HepG2 (cell line): Measurements from ENCODE around the gene EPHA3. TPM values are rescaled to one million over a fixed set of nuclear protein-coding genes. Genes with fewer than 3 reads are reported as not detected.

ENCODE experiments used
- ATAC-seq: fragments of 200-7000 bp; cut with Tn5 transposase; 3 replicates; pipeline ENCODE4 v1.9.1; 2020; ENCODE audit warnings: mild to moderate bottlenecking, moderate library complexity
- BruUV-seq: library from RNA; stranded (reverse); fragments of 400-500 nt; replicated peaks from 2 replicates; lab custom pipeline; 2021; lab: Mats Ljungman, UMichigan
- CTCF ChIA-PET: fragments of 300-600 bp; formaldehyde crosslinking; extraction: SDS; loops from one replicate; lab custom pipeline; 2021; ENCODE audit warnings: low total read pairs, inconsistent platforms, low intra/inter-chr PET ratio; lab: Yijun Ruan, JAX
- POLR2A ChIA-PET: fragments of 350-600 bp; sonication (Branson Sonifier 250); formaldehyde crosslinking; loops from one replicate; lab custom pipeline; 2020; ENCODE audit warnings: antibody characterized with exemption, inconsistent platforms; lab: Yijun Ruan, JAX
- DNase-seq: peaks from one replicate; pipeline ENCODE4 v3.0.0-alpha.2; 2015; ENCODE audit warnings: low spot score
- FAIRE-seq: peaks from 3 replicates; lab custom pipeline; 2011; peaks lifted over from hg19 to GRCh38; lab: Jason Lieb, UNC
- H2AFZ ChIP-seq: one replicate; pipeline ENCODE4 v1.6.1; 2011; ENCODE audit warnings: low read length, inconsistent platforms
- H3K27ac ChIP-seq: fragments of 300-600 bp; 3 replicates; pipeline ENCODE4 v1.8.0; 2011; ENCODE audit warnings: mixed run types, mild to moderate bottlenecking, mixed read lengths, low read length, inconsistent platforms; ENCODE audit not compliant: insufficient read depth; ENCODE audit errors: extremely low read length
- H3K27me3 ChIP-seq, 2 experiments: fragments of 200-600 bp in 1 of 2; 2 replicates in 1 of 2; 3 replicates in 1 of 2; pipeline versions ENCODE4 v1.6.0 to v1.8.0; 2011; ENCODE audit warnings: low read length in 2 of 2, mild to moderate bottlenecking in 2 of 2, moderate library complexity in 2 of 2, inconsistent platforms in 1 of 2; ENCODE audit not compliant: insufficient read depth in 2 of 2, control insufficient read depth in 1 of 2
- H3K36me3 ChIP-seq, 2 experiments: fragments of 200-600 bp in 1 of 2; replicated peaks in 1 of 2; 2 replicates in 1 of 2; 3 replicates in 1 of 2; pipeline versions ENCODE4 v1.5.1 to v1.8.0; 2011; ENCODE audit warnings: low read length in 2 of 2, inconsistent platforms in 1 of 2; ENCODE audit not compliant: insufficient read depth in 2 of 2, control insufficient read depth in 1 of 2
- H3K4me1 ChIP-seq: 2 replicates; pipeline ENCODE4 v1.5.1; 2012; ENCODE audit warnings: low read length, inconsistent platforms; ENCODE audit not compliant: insufficient read depth
- H3K4me2 ChIP-seq: 2 replicates; pipeline ENCODE4 v1.6.0; 2011; ENCODE audit warnings: low read depth, low read length, inconsistent platforms
- H3K4me3 ChIP-seq, 3 experiments: fragments of 200-600 bp in 1 of 3; sonication (generic), shearing (Covaris generic) in 1 of 3; replicated peaks in 1 of 3; 2 replicates each; pipeline ENCODE4 v1.5.1; 2011 to 2016; ENCODE audit warnings: low read length in 3 of 3, inconsistent platforms in 2 of 3, low read depth in 2 of 3, mild to moderate bottlenecking in 2 of 3, control low read depth in 1 of 3, mixed read lengths in 1 of 3; ENCODE audit not compliant: insufficient read depth in 1 of 3
- H3K79me2 ChIP-seq: one replicate; pipeline ENCODE4 v1.6.1; 2011; ENCODE audit warnings: low read length, inconsistent platforms; ENCODE audit not compliant: insufficient read depth
- H3K9ac ChIP-seq: 2 replicates; pipeline ENCODE4 v1.6.0; 2011; ENCODE audit warnings: mild to moderate bottlenecking, low read depth, low read length, inconsistent platforms; ENCODE audit not compliant: insufficient read depth
- H3K9me3 ChIP-seq: 2 replicates; pipeline ENCODE4 v1.5.1; 2012; ENCODE audit warnings: mild to moderate bottlenecking, low read length
- H4K20me1 ChIP-seq: 2 replicates; pipeline ENCODE4 v1.6.0; 2011; ENCODE audit warnings: inconsistent platforms, mild to moderate bottlenecking, low read length, moderate library complexity; ENCODE audit not compliant: insufficient read depth
- BRF2 ChIP-seq: sonication (generic); formaldehyde crosslinking; IDR thresholded peaks from 2 replicates; pipeline ENCODE4 v1.8.1; 2022; ENCODE audit warnings: mild to moderate bottlenecking, missing genetic modification reagents
- CBX5 ChIP-seq: sonication (generic); formaldehyde crosslinking; IDR thresholded peaks from 2 replicates; pipeline ENCODE4 v1.4.0; 2020; ENCODE audit warnings: missing genetic modification reagents, borderline replicate concordance
- HNF4G ChIP-seq, 2 experiments: sonication (generic) in 1 of 2; formaldehyde crosslinking in 1 of 2; IDR thresholded peaks; 2 replicates each; pipeline versions ENCODE4 v1.4.0 to v1.6.1; 2011 to 2020; ENCODE audit warnings: borderline replicate concordance in 2 of 2, low read depth in 2 of 2, mild to moderate bottlenecking in 2 of 2, low read length in 1 of 2, missing genetic modification reagents in 1 of 2, moderate library complexity in 1 of 2
- MLLT10 ChIP-seq: sonication (generic); formaldehyde crosslinking; IDR thresholded peaks from 2 replicates; pipeline ENCODE4 v1.4.0; 2020; ENCODE audit warnings: missing genetic modification reagents
- NFE2L1 ChIP-seq: sonication (generic); formaldehyde crosslinking; IDR thresholded peaks from 2 replicates; pipeline ENCODE4 v1.4.0; 2020; ENCODE audit warnings: missing genetic modification reagents, mild to moderate bottlenecking, borderline replicate concordance
- NFE2L2 ChIP-seq: fragments of 150-350 bp; IDR thresholded peaks from 2 replicates; pipeline ENCODE4 v1.6.1; 2014; ENCODE audit warnings: low read length
- ZNF225 ChIP-seq: sonication (generic); formaldehyde crosslinking; IDR thresholded peaks from 2 replicates; pipeline ENCODE4 v1.4.0; 2020; ENCODE audit warnings: mild to moderate bottlenecking, missing genetic modification reagents
- ZNF331 ChIP-seq: sonication (generic); formaldehyde crosslinking; IDR thresholded peaks from 2 replicates; pipeline ENCODE4 v1.4.0; 2020; ENCODE audit warnings: missing genetic modification reagents
- ZNF333 ChIP-seq: sonication (generic); formaldehyde crosslinking; IDR thresholded peaks from 2 replicates; pipeline ENCODE4 v1.4.0; 2020; ENCODE audit warnings: mild to moderate bottlenecking, missing genetic modification reagents, borderline replicate concordance
- ZNF460 ChIP-seq: sonication (generic); formaldehyde crosslinking; IDR thresholded peaks from 2 replicates; pipeline ENCODE4 v1.5.1; 2020; ENCODE audit warnings: missing genetic modification reagents, mild to moderate bottlenecking, borderline replicate concordance
- WGBS: methylation state at CpG from one replicate; pipeline ENCODE4 v1.1.6; 2017; ENCODE audit warnings: low lambda C conversion rate; 5-methylcytosine and 5-hydroxymethylcytosine counted together
- in situ Hi-C: cut with HindIII; loops from 2 replicates; pipeline ENCODE4 v1.10.0; 2017; ENCODE audit warnings: low pct_unique_long_range_greater_than_20kb; ENCODE audit not compliant: extremely low pct_ligation_motif_present
- intact Hi-C: fragments of 100-400 bp; cut with micrococcal nuclease; formaldehyde crosslinking; loops from one replicate; pipeline ENCODE4 v1.10.0; 2022; ENCODE audit not compliant: unreplicated experiment
- polyA plus RNA-seq, 8 experiments: library from polyadenylated mRNA; depleted of rRNA in 3 of 8; stranded (reverse) in 7 of 8; unstranded in 1 of 8; fragments of >200 nt; fragmentation: Illumina TruSeq in 4 of 8; extraction: Trizol in 4 of 8; gene quantifications; 2 replicates each; pipeline versions ENCODE4 v1.2.1 to v1.2.3, GENCODE V29; 2011 to 2016; ENCODE audit warnings: low read depth in 4 of 8, missing spikeins in 1 of 8, mixed read lengths in 1 of 8; ENCODE audit not compliant: insufficient read depth in 1 of 8
- total RNA-seq, 5 experiments: library from RNA; depleted of rRNA; stranded (reverse); fragments of >200 nt; fragmentation: Illumina TruSeq; extraction: Trizol; gene quantifications; 2 replicates each; pipeline ENCODE4 v1.2.3, GENCODE V29; 2016; ENCODE audit warnings: low read depth in 1 of 5
- TF ChIP-seq, protein P1 (sequence below): sonication (generic); formaldehyde crosslinking; IDR thresholded peaks from 2 replicates; pipeline ENCODE4 v1.5.1; 2020; ENCODE audit warnings: mild to moderate bottlenecking, moderate library complexity, missing genetic modification reagents
- TF ChIP-seq, protein P2 (sequence below): sonication (generic); formaldehyde crosslinking; IDR thresholded peaks from 2 replicates; pipeline ENCODE4 v1.5.1; 2020; ENCODE audit warnings: mild to moderate bottlenecking, missing genetic modification reagents, moderate library complexity
- TF ChIP-seq, protein P3 (sequence below): sonication (generic); formaldehyde crosslinking; IDR thresholded peaks from 2 replicates; pipeline ENCODE4 v1.5.1; 2020; ENCODE audit warnings: missing genetic modification reagents, mild to moderate bottlenecking, borderline replicate concordance
- TF ChIP-seq, protein P4 (sequence below): sonication (generic); formaldehyde crosslinking; IDR thresholded peaks from 2 replicates; pipeline ENCODE4 v1.5.1; 2020; ENCODE audit warnings: mild to moderate bottlenecking, missing genetic modification reagents, moderate library complexity

Gene EPHA3
- total and polyA plus RNA-seq, 2 of the 13 experiments (the other 11 are each of a cell fraction or from before 2014, with no cell fraction given) = 0.01 TPM; not detected in 1

- no peak overlapping the region for H3K4me3 ChIP-seq
- H3K4me2 ChIP-seq = no peak overlapping the region
- H3K36me3 ChIP-seq = no peaks in the 10 kb centered on the region
- no peaks in the 10 kb centered on the region for H3K4me1 ChIP-seq
- CTCF ChIA-PET = no interaction called here
- no peaks in the 10 kb centered on the region for H4K20me1 ChIP-seq
- in situ Hi-C loops (no loop called here), intact Hi-C loops (no loop called here)
- H3K27ac ChIP-seq = no peak overlapping the region
- no peak for DNase-seq
- H3K79me2 ChIP-seq = no peaks in the 10 kb centered on the region
- POLR2A ChIA-PET = no interaction called here
- H3K9ac ChIP-seq = no peak overlapping the region
- WGBS = 30% methylated on average over 4 of the region's 4 CpGs
- no peaks in the 10 kb centered on the region for H3K9me3 ChIP-seq
- ATAC-seq = no peak
- no TSS peak for BruUV-seq
- no peaks in the 10 kb centered on the region; a peak in 1 of 5 replicates for H3K27me3 ChIP-seq
- no peak for FAIRE-seq
- H2AFZ ChIP-seq = no peak overlapping the region
- TF ChIP-seq, protein P1, sequence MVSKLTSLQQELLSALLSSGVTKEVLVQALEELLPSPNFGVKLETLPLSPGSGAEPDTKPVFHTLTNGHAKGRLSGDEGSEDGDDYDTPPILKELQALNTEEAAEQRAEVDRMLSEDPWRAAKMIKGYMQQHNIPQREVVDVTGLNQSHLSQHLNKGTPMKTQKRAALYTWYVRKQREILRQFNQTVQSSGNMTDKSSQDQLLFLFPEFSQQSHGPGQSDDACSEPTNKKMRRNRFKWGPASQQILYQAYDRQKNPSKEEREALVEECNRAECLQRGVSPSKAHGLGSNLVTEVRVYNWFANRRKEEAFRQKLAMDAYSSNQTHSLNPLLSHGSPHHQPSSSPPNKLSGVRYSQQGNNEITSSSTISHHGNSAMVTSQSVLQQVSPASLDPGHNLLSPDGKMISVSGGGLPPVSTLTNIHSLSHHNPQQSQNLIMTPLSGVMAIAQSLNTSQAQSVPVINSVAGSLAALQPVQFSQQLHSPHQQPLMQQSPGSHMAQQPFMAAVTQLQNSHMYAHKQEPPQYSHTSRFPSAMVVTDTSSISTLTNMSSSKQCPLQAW (CRISPR knock-in tag) = no peak
- TF ChIP-seq HNF4G (IDR thresholded peaks at IDR 0.05; ENCODE audit: borderline replicate concordance, low read depth, low read length) (no peak), HNF4G (CRISPR knock-in tag; IDR thresholded peaks at IDR 0.05; ENCODE audit: borderline replicate concordance, low read depth) (no peak), ZNF333 (CRISPR knock-in tag) (no peak), NFE2L1 (CRISPR knock-in tag) (no peak), CBX5 (CRISPR knock-in tag) (no peak), BRF2 (CRISPR knock-in tag) (no peak), NFE2L2 (no peak), ZNF460 (CRISPR knock-in tag) (no peak), ZNF331 (CRISPR knock-in tag) (no peak), MLLT10 (CRISPR knock-in tag) (no peak), ZNF225 (CRISPR knock-in tag) (no peak)
- TF ChIP-seq, protein P2, sequence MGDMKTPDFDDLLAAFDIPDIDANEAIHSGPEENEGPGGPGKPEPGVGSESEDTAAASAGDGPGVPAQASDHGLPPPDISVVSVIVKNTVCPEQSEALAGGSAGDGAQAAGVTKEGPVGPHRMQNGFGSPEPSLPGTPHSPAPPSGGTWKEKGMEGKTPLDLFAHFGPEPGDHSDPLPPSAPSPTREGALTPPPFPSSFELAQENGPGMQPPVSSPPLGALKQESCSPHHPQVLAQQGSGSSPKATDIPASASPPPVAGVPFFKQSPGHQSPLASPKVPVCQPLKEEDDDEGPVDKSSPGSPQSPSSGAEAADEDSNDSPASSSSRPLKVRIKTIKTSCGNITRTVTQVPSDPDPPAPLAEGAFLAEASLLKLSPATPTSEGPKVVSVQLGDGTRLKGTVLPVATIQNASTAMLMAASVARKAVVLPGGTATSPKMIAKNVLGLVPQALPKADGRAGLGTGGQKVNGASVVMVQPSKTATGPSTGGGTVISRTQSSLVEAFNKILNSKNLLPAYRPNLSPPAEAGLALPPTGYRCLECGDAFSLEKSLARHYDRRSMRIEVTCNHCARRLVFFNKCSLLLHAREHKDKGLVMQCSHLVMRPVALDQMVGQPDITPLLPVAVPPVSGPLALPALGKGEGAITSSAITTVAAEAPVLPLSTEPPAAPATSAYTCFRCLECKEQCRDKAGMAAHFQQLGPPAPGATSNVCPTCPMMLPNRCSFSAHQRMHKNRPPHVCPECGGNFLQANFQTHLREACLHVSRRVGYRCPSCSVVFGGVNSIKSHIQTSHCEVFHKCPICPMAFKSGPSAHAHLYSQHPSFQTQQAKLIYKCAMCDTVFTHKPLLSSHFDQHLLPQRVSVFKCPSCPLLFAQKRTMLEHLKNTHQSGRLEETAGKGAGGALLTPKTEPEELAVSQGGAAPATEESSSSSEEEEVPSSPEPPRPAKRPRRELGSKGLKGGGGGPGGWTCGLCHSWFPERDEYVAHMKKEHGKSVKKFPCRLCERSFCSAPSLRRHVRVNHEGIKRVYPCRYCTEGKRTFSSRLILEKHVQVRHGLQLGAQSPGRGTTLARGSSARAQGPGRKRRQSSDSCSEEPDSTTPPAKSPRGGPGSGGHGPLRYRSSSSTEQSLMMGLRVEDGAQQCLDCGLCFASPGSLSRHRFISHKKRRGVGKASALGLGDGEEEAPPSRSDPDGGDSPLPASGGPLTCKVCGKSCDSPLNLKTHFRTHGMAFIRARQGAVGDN = no peak
- TF ChIP-seq, protein P3, sequence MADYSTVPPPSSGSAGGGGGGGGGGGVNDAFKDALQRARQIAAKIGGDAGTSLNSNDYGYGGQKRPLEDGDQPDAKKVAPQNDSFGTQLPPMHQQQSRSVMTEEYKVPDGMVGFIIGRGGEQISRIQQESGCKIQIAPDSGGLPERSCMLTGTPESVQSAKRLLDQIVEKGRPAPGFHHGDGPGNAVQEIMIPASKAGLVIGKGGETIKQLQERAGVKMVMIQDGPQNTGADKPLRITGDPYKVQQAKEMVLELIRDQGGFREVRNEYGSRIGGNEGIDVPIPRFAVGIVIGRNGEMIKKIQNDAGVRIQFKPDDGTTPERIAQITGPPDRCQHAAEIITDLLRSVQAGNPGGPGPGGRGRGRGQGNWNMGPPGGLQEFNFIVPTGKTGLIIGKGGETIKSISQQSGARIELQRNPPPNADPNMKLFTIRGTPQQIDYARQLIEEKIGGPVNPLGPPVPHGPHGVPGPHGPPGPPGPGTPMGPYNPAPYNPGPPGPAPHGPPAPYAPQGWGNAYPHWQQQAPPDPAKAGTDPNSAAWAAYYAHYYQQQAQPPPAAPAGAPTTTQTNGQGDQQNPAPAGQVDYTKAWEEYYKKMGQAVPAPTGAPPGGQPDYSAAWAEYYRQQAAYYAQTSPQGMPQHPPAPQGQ (CRISPR knock-in tag) = no peak
- TF ChIP-seq, protein P4, sequence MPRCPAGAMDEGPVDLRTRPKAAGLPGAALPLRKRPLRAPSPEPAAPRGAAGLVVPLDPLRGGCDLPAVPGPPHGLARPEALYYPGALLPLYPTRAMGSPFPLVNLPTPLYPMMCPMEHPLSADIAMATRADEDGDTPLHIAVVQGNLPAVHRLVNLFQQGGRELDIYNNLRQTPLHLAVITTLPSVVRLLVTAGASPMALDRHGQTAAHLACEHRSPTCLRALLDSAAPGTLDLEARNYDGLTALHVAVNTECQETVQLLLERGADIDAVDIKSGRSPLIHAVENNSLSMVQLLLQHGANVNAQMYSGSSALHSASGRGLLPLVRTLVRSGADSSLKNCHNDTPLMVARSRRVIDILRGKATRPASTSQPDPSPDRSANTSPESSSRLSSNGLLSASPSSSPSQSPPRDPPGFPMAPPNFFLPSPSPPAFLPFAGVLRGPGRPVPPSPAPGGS (CRISPR knock-in tag) = no peak
Measured at GRCh38 chr3:89440386-89440785, 333.0 kb downstream of the EPHA3 start.
